GM23248 (cell line): Measurements from ENCODE around the gene PXDN. TPM values are rescaled to one million over a fixed set of nuclear protein-coding genes. Genes with fewer than 3 reads are reported as not detected.

Source experiments
- DNase-seq: peaks from one replicate; pipeline ENCODE4 v3.0.0-alpha.2; 2015
- H2AFZ ChIP-seq: fragments of 200-600 bp; sonication (generic); 2 replicates; pipeline ENCODE4 v1.6.1; 2016; ENCODE audit warnings: antibody characterized with exemption
- H3F3A ChIP-seq: fragments of 200-600 bp; sonication (generic); 2 replicates; pipeline ENCODE4 v1.6.1; 2016; ENCODE audit warnings: mild to moderate bottlenecking, antibody characterized with exemption, mixed run types; ENCODE audit not compliant: insufficient read depth
- H3K27ac ChIP-seq: fragments of 200-600 bp; sonication (generic); 2 replicates; pipeline ENCODE4 v1.5.1; 2016; ENCODE audit warnings: mild to moderate bottlenecking
- H3K27me3 ChIP-seq: fragments of 200-600 bp; sonication (generic); replicated peaks from 2 replicates; pipeline ENCODE4 v1.6.1; 2016; ENCODE audit warnings: mild to moderate bottlenecking; ENCODE audit not compliant: insufficient read depth
- H3K36me3 ChIP-seq: fragments of 200-600 bp; sonication (generic); 2 replicates; pipeline ENCODE4 v1.6.1; 2016; ENCODE audit warnings: low read depth, mild to moderate bottlenecking
- H3K4me1 ChIP-seq: fragments of 200-600 bp; sonication (generic); 2 replicates; pipeline ENCODE4 v1.6.1; 2016; ENCODE audit warnings: mild to moderate bottlenecking; ENCODE audit not compliant: insufficient read depth
- H3K4me2 ChIP-seq: fragments of 200-600 bp; sonication (generic); one replicate; pipeline ENCODE4 v1.6.1; 2016; ENCODE audit warnings: mild to moderate bottlenecking; ENCODE audit not compliant: unreplicated experiment
- H3K4me3 ChIP-seq: fragments of 200-600 bp; sonication (generic); 2 replicates; pipeline ENCODE4 v1.5.1; 2016; ENCODE audit warnings: mild to moderate bottlenecking
- H3K79me2 ChIP-seq: fragments of 200-600 bp; sonication (generic); 2 replicates; pipeline ENCODE4 v1.6.1; 2016; ENCODE audit warnings: mild to moderate bottlenecking; ENCODE audit not compliant: insufficient read depth
- H3K9ac ChIP-seq: fragments of 200-600 bp; sonication (generic); 2 replicates; pipeline ENCODE4 v1.6.1; 2016; ENCODE audit warnings: mild to moderate bottlenecking
- H3K9me2 ChIP-seq: fragments of 200-600 bp; sonication (generic); 2 replicates; pipeline ENCODE4 v1.6.1; 2016; ENCODE audit warnings: mixed run types, mild to moderate bottlenecking, moderate library complexity; ENCODE audit not compliant: insufficient read depth
- H3K9me3 ChIP-seq: fragments of 200-600 bp; sonication (generic); one replicate; pipeline ENCODE4 v1.6.1; 2017; ENCODE audit warnings: low read depth
- H4K20me1 ChIP-seq: fragments of 200-600 bp; sonication (generic); 2 replicates; pipeline ENCODE4 v1.6.0; 2016; ENCODE audit not compliant: insufficient read depth
- EZH2 ChIP-seq: fragments of 200-600 bp; sonication (generic); IDR thresholded peaks from 2 replicates; pipeline ENCODE4 v1.6.1; 2018; ENCODE audit warnings: antibody characterized with exemption, mild to moderate bottlenecking; ENCODE audit not compliant: insufficient read depth, poor library complexity, severe bottlenecking
- EZH2phosphoT487 ChIP-seq: fragments of 200-600 bp; sonication (generic); IDR thresholded peaks from 2 replicates; pipeline ENCODE4 v1.6.1; 2018; ENCODE audit warnings: antibody characterized with exemption, moderate library complexity, mild to moderate bottlenecking, low read depth; ENCODE audit not compliant: insufficient read depth
- WGBS, 2 experiments: methylation state at CpG; one replicate each; pipeline ENCODE4 v1.1.6; 2015 to 2017; ENCODE audit warnings: low lambda C conversion rate in 2 of 2, low coverage in 1 of 2; ENCODE audit errors: missing lambda C conversion rate in 2 of 2; 5-methylcytosine and 5-hydroxymethylcytosine counted together
- in situ Hi-C: fragments of 300-500 bp; cut with MboI; formaldehyde crosslinking; loops from 2 replicates; pipeline ENCODE4 v1.15.0; 2020
- polyA plus RNA-seq: library from polyadenylated mRNA; unstranded; fragments of >200 nt; fragmentation: Nextera tagmentation; extraction: Ambion mirVana; gene quantifications from 2 replicates; pipeline ENCODE4 v1.2.1, GENCODE V29; 2016
- total RNA-seq: library from RNA; depleted of rRNA; stranded (reverse); fragments of >200 nt; shearing (Covaris generic); gene quantifications from 2 replicates; pipeline ENCODE4 v1.2.3, GENCODE V29; 2014

The PXDN gene
- total and polyA plus RNA-seq, 2 experiments from 2014 or later = 222 to 263 TPM

DNA sequence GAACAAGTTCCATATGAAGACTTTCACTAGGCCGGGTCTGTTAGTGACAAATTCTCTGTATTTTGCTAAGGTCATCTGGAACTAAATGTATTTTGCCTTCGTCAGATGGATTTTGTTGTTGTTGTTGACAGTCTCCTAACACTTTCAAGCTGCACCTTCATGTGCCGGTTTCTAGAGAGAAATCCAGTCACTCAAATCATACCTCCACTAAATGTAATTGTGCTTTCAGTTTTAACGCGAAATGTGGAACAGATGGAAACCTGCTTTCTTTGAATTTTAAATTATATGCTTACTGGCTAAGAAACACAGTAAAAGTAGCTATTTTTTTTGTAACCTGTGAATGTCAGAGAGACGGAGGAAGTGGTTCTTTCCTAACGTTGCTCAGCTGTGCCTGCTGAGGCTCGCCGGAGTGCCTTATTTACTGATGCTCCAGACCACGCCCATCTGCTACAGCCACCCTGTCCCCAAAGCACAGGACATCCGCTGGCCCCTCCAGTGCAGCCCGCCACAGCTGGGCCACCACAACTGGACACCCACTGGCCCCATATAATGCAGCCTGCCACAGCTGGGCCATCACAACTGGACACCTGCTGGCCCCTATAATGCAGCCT is 134.7 kb downstream of the PXDN start:
- H3K4me2 ChIP-seq = no peak overlapping the region
- no peaks in the 10 kb centered on the region for H4K20me1 ChIP-seq
- H2AFZ ChIP-seq = no peak overlapping the region
- no peak for TF ChIP-seq EZH2phosphoT487
- TF ChIP-seq EZH2 = no peak
- no peak overlapping the region for H3K4me3 ChIP-seq
- H3K79me2 ChIP-seq = no peaks in the 10 kb centered on the region
- H3F3A ChIP-seq = peaks cover 18% of the 10 kb centered on the region
- H3K9me3 ChIP-seq = no peaks in the 10 kb centered on the region
- no peak overlapping the region for H3K27ac ChIP-seq
- in situ Hi-C loops = no loop called here
- H3K27me3 ChIP-seq = no peaks in the 10 kb centered on the region
- no peaks in the 10 kb centered on the region for H3K9me2 ChIP-seq
- no peaks in the 10 kb centered on the region for H3K36me3 ChIP-seq
- peaks cover 19% of the 10 kb centered on the region for H3K4me1 ChIP-seq
- WGBS, 2 experiments = 95% methylated on average over 12 of the region's 12 CpGs
- no peak overlapping the region for H3K9ac ChIP-seq
- DNase-seq = no peak

GRCh38 chr2:1609040-1609439 is 135.3 kb downstream of the PXDN start:
- WGBS, 2 experiments = 98% methylated on average over 3 of the region's 3 CpGs
- Histone ChIP-seq H3K36me3 (no peaks in the 10 kb centered on the region), H3K79me2 (no peaks in the 10 kb centered on the region), H3K9me3 (no peaks in the 10 kb centered on the region), H3K27me3 (no peaks in the 10 kb centered on the region), H3K9me2 (no peaks in the 10 kb centered on the region), H4K20me1 (no peaks in the 10 kb centered on the region), H3F3A (peaks cover 23% of the 10 kb centered on the region), H3K9ac (no peak overlapping the region), H3K4me2 (no peak overlapping the region), H3K4me3 (no peak overlapping the region), H3K27ac (no peak overlapping the region), H2AFZ (no peak overlapping the region), H3K4me1 (peaks cover 17% of the 10 kb centered on the region)
- TF ChIP-seq EZH2phosphoT487 = no peak
- TF ChIP-seq EZH2 = no peak
- in situ Hi-C loops = no loop called here
- no peak for DNase-seq

- no peak overlapping the region for H2AFZ ChIP-seq
- no peaks in the 10 kb centered on the region for H4K20me1 ChIP-seq
- in situ Hi-C loops = no loop called here
- peaks cover 15% of the 10 kb centered on the region for H3K4me1 ChIP-seq
- H3K79me2 ChIP-seq = no peaks in the 10 kb centered on the region
- H3K27me3 ChIP-seq = no peaks in the 10 kb centered on the region
- peaks cover 24% of the 10 kb centered on the region for H3F3A ChIP-seq
- H3K27ac ChIP-seq = no peak overlapping the region
- H3K36me3 ChIP-seq = no peaks in the 10 kb centered on the region
- no peak overlapping the region for H3K4me2 ChIP-seq
- H3K9ac ChIP-seq = no peak overlapping the region
- no peak overlapping the region for H3K4me3 ChIP-seq
- 29 to 30% methylated on average over 11 of the region's 11 CpGs for whole genome bisulfite sequencing, 2 experiments
- no peaks in the 10 kb centered on the region for H3K9me3 ChIP-seq
- TF ChIP-seq EZH2 (no peak), EZH2phosphoT487 (no peak)
- DNase-seq = peak; percentile 77
- H3K9me2 ChIP-seq = no peaks in the 10 kb centered on the region
These were observed 136.2 kb downstream of the PXDN start for GRCh38 chr2:1607971-1608688.

GRCh38 chr2:1607236-1607920 is 136.9 kb downstream of the PXDN start:
- 78 to 80% methylated on average over 7 of the region's 7 CpGs for WGBS, 2 experiments

More at GRCh38 chr2:1607236-1607920, 136.9 kb downstream of the PXDN start:
- no peaks in the 10 kb centered on the region for H3K79me2 ChIP-seq
- no peaks in the 10 kb centered on the region for H4K20me1 ChIP-seq
- no peaks in the 10 kb centered on the region for H3K27me3 ChIP-seq
- H3K9ac ChIP-seq = no peak overlapping the region
- no peaks in the 10 kb centered on the region for H3K9me2 ChIP-seq
- in situ Hi-C loops = no loop called here
- no peak overlapping the region for H3K4me2 ChIP-seq
- peak; percentile 24 for DNase-seq
- H3K9me3 ChIP-seq = no peaks in the 10 kb centered on the region
- TF ChIP-seq EZH2 = no peak
- no peak for TF ChIP-seq EZH2phosphoT487
- no peaks in the 10 kb centered on the region for H3K36me3 ChIP-seq
- no peak overlapping the region for H3K27ac ChIP-seq
- peaks cover 24% of the 10 kb centered on the region for H3F3A ChIP-seq
- no peak overlapping the region for H3K4me3 ChIP-seq
- peaks cover 15% of the 10 kb centered on the region for H3K4me1 ChIP-seq
- no peak overlapping the region for H2AFZ ChIP-seq
